H1 (cell line): ENCODE results near the gene ATP6V1F. TPM values are rescaled to one million over a fixed set of nuclear protein-coding genes. Genes with fewer than 3 reads are reported as not detected.

ENCODE experiments used
- CTCF ChIA-PET: fragments of 300-600 bp; sonication (Branson Sonifier 250); formaldehyde crosslinking; loops from one replicate; lab custom pipeline; 2021; ENCODE audit not compliant: partially characterized antibody; lab: Charles Lee
- POLR2A ChIA-PET: fragments of 300-600 bp; sonication (Branson Sonifier 250); formaldehyde crosslinking; loops from one replicate; lab custom pipeline; 2021; ENCODE audit warnings: inconsistent platforms; ENCODE audit not compliant: partially characterized antibody; lab: Charles Lee
- DNase-seq, 2 experiments: peaks; one replicate each; pipeline versions ENCODE4 v3.0.0 to v3.0.0-alpha.2; 2010 to 2022; ENCODE audit warnings: low spot score in 2 of 2, low read depth in 1 of 2, mixed read lengths in 1 of 2
- FAIRE-seq: peaks from 2 replicates; lab custom pipeline; 2011; peaks lifted over from hg19 to GRCh38; lab: Jason Lieb, UNC
- H2AFZ ChIP-seq: 2 replicates; pipeline ENCODE4 v1.8.1; 2012; ENCODE audit warnings: low read length, inconsistent platforms
- H2AK5ac ChIP-seq: 2 replicates; pipeline ENCODE4 v1.6.1; 2013; ENCODE audit warnings: low read depth, low read length
- H2BK120ac ChIP-seq: replicated peaks from 2 replicates; pipeline ENCODE3; 2013; ENCODE audit warnings: low read depth, low read length, inconsistent platforms
- H2BK12ac ChIP-seq: 2 replicates; pipeline ENCODE4 v1.6.1; 2013; ENCODE audit warnings: low read depth, low read length
- H2BK15ac ChIP-seq: 2 replicates; pipeline ENCODE4 v1.6.1; 2013; ENCODE audit warnings: low read length
- H2BK20ac ChIP-seq: 2 replicates; pipeline ENCODE4 v1.6.1; 2013; ENCODE audit warnings: low read length
- H2BK5ac ChIP-seq: 2 replicates; pipeline ENCODE4 v1.6.1; 2013; ENCODE audit warnings: low read depth, low read length
- H3K14ac ChIP-seq: 2 replicates; pipeline ENCODE4 v1.6.1; 2013; ENCODE audit warnings: inconsistent platforms; ENCODE audit not compliant: insufficient read length
- H3K18ac ChIP-seq: 2 replicates; pipeline ENCODE4 v1.6.1; 2013; ENCODE audit warnings: low read length; ENCODE audit errors: extremely low read depth
- H3K23ac ChIP-seq: 2 replicates; pipeline ENCODE4 v1.6.1; 2013; ENCODE audit warnings: inconsistent platforms; ENCODE audit not compliant: insufficient read length
- H3K23me2 ChIP-seq: 2 replicates; pipeline ENCODE4 v1.6.1; 2013; ENCODE audit warnings: low read depth, low read length
- H3K27ac ChIP-seq: 2 replicates; pipeline ENCODE4 v1.6.1; 2011; ENCODE audit warnings: low read depth, low read length, inconsistent platforms
- H3K27me3 ChIP-seq, 4 experiments: replicated peaks in 1 of 4; 1 replicate in 1 of 4; 2 replicates in 3 of 4; pipeline versions ENCODE4 v1.6.1 to v1.8.1; 2011 to 2013; ENCODE audit warnings: low read length in 3 of 4, mild to moderate bottlenecking in 3 of 4, inconsistent platforms in 2 of 4, mixed read lengths in 2 of 4, moderate library complexity in 1 of 4; ENCODE audit not compliant: control insufficient read depth in 3 of 4, insufficient read depth in 3 of 4; ENCODE audit errors: extremely low read depth in 1 of 4
- H3K36me3 ChIP-seq, 4 experiments: 2 replicates each; pipeline versions ENCODE4 v1.6.1 to v1.8.1; 2011 to 2013; ENCODE audit warnings: mild to moderate bottlenecking in 4 of 4, low read length in 3 of 4, moderate library complexity in 2 of 4, control low read depth in 1 of 4, inconsistent platforms in 1 of 4; ENCODE audit not compliant: insufficient read depth in 4 of 4, control insufficient read depth in 2 of 4
- H3K4ac ChIP-seq: replicated peaks from 2 replicates; pipeline ENCODE3; 2013; ENCODE audit warnings: low read length, low read depth, mixed read lengths, inconsistent platforms; ENCODE audit not compliant: insufficient read length
- H3K4me1 ChIP-seq, 4 experiments: replicated peaks in 1 of 4; 1 replicate in 1 of 4; 2 replicates in 3 of 4; pipeline versions ENCODE4 v1.6.1 to v1.8.1; 2011 to 2013; ENCODE audit warnings: low read length in 3 of 4, inconsistent platforms in 2 of 4, mixed read lengths in 1 of 4; ENCODE audit not compliant: insufficient read depth in 4 of 4, control insufficient read depth in 3 of 4
- H3K4me2 ChIP-seq, 2 experiments: 2 replicates each; pipeline versions ENCODE4 v1.6.1 to v1.8.1; 2011 to 2013; ENCODE audit warnings: low read depth in 2 of 2, low read length in 2 of 2, control low read depth in 1 of 2, inconsistent platforms in 1 of 2, mild to moderate bottlenecking in 1 of 2; ENCODE audit not compliant: insufficient read depth in 1 of 2
- H3K4me3 ChIP-seq, 4 experiments: fragments of 200-600, 300-600 bp in 1 of 4; sonication (generic), shearing (Covaris generic), sonication (Bioruptor Twin) in 1 of 4; 2 replicates each; pipeline versions ENCODE4 v1.5.1 to v1.8.1; 2011 to 2016; ENCODE audit warnings: low read length in 4 of 4, low read depth in 3 of 4, control low read depth in 2 of 4, inconsistent platforms in 2 of 4, mild to moderate bottlenecking in 2 of 4, mixed read lengths in 1 of 4, moderate library complexity in 1 of 4; ENCODE audit not compliant: insufficient read depth in 2 of 4; ENCODE audit errors: extremely low read depth in 1 of 4
- H3K56ac ChIP-seq: replicated peaks from 2 replicates; pipeline ENCODE3; 2013; ENCODE audit warnings: low read depth, mild to moderate bottlenecking, mixed read lengths, low read length, inconsistent platforms; ENCODE audit not compliant: insufficient read length
- H3K79me1 ChIP-seq: 2 replicates; pipeline ENCODE4 v1.6.1; 2013; ENCODE audit warnings: low read depth, low read length, control low read depth
- H3K79me2 ChIP-seq, 2 experiments: 2 replicates each; pipeline versions ENCODE4 v1.6.1 to v1.8.1; 2012 to 2013; ENCODE audit warnings: low read length in 2 of 2, mild to moderate bottlenecking in 2 of 2, inconsistent platforms in 1 of 2; ENCODE audit not compliant: insufficient read depth in 2 of 2, control insufficient read depth in 1 of 2
- H3K9ac ChIP-seq, 4 experiments: replicated peaks in 1 of 4; 1 replicate in 1 of 4; 2 replicates in 3 of 4; pipeline versions ENCODE4 v1.6.1 to v1.8.1; 2011 to 2013; ENCODE audit warnings: low read depth in 3 of 4, low read length in 3 of 4, control low read depth in 2 of 4, mild to moderate bottlenecking in 2 of 4, moderate library complexity in 2 of 4, inconsistent platforms in 1 of 4; ENCODE audit errors: extremely low read depth in 1 of 4
- H3K9me3 ChIP-seq, 2 experiments: 2 replicates each; pipeline versions ENCODE4 v1.6.1 to v1.8.1; 2012 to 2013; ENCODE audit warnings: mild to moderate bottlenecking in 2 of 2, moderate library complexity in 2 of 2, control low read depth in 1 of 2, inconsistent platforms in 1 of 2, low read depth in 1 of 2, low read length in 1 of 2, mixed read lengths in 1 of 2; ENCODE audit not compliant: insufficient read depth in 2 of 2
- H4K20me1 ChIP-seq, 2 experiments: replicated peaks in 1 of 2; 2 replicates each; pipeline versions ENCODE3 to v1.8.1; 2011 to 2013; ENCODE audit warnings: inconsistent platforms in 2 of 2, low read length in 2 of 2, mild to moderate bottlenecking in 1 of 2; ENCODE audit not compliant: insufficient read depth in 2 of 2, control insufficient read depth in 1 of 2
- H4K5ac ChIP-seq: 2 replicates; pipeline ENCODE4 v1.6.1; 2013; ENCODE audit warnings: low read length, low read depth, mixed read lengths, inconsistent platforms; ENCODE audit not compliant: insufficient read length
- H4K8ac ChIP-seq: 2 replicates; pipeline ENCODE4 v1.8.0; 2013; ENCODE audit warnings: mild to moderate bottlenecking, moderate library complexity, low read length, inconsistent platforms; ENCODE audit not compliant: insufficient read depth; ENCODE audit errors: extremely low read depth
- H4K91ac ChIP-seq: replicated peaks from 2 replicates; pipeline ENCODE3; 2013; ENCODE audit warnings: low read length, mixed read lengths, inconsistent platforms; ENCODE audit not compliant: insufficient read length
- CHD2 ChIP-seq: IDR thresholded peaks from 2 replicates; pipeline ENCODE4 v1.6.1; 2012; ENCODE audit warnings: low read length, improper control_type of control experiment
- EP300 ChIP-seq, 2 experiments: IDR thresholded peaks; 1 replicate in 1 of 2; 2 replicates in 1 of 2; pipeline ENCODE4 v1.6.1; 2011 to 2012; ENCODE audit warnings: low read depth in 2 of 2, low read length in 2 of 2, mild to moderate bottlenecking in 2 of 2, borderline replicate concordance in 1 of 2, inconsistent platforms in 1 of 2, moderate library complexity in 1 of 2
- FOSL1 ChIP-seq: IDR thresholded peaks from 2 replicates; pipeline ENCODE4 v1.6.1; 2011; ENCODE audit warnings: mild to moderate bottlenecking, low read depth, low read length, moderate library complexity; ENCODE audit not compliant: insufficient read depth
- HDAC2 ChIP-seq, 2 experiments: fragments of 300-600 bp in 1 of 2; sonication (generic) in 1 of 2; IDR thresholded peaks; 2 replicates each; pipeline ENCODE4 v1.6.1; 2011 to 2012; ENCODE audit warnings: low read depth in 2 of 2, low read length in 2 of 2, mild to moderate bottlenecking in 2 of 2, moderate library complexity in 2 of 2, borderline replicate concordance in 1 of 2, inconsistent platforms in 1 of 2
- POLR2AphosphoS5 ChIP-seq: IDR thresholded peaks from 2 replicates; pipeline ENCODE4 v1.6.1; 2011; ENCODE audit warnings: low read depth, low read length
- POU5F1 ChIP-seq: IDR thresholded peaks from 2 replicates; pipeline ENCODE4 v1.6.1; 2011; ENCODE audit warnings: low read depth, mild to moderate bottlenecking, low read length, moderate library complexity
- RFX5 ChIP-seq: IDR thresholded peaks from 2 replicates; pipeline ENCODE4 v1.6.1; 2011; ENCODE audit warnings: low read depth, low read length, improper control_type of control experiment, borderline replicate concordance
- RXRA ChIP-seq: IDR thresholded peaks from 2 replicates; pipeline ENCODE4 v1.6.1; 2011; ENCODE audit warnings: low read depth, mild to moderate bottlenecking, low read length, moderate library complexity; ENCODE audit not compliant: insufficient read depth
- SIN3A ChIP-seq, 2 experiments: IDR thresholded peaks in 1 of 2; conservative IDR thresholded peaks in 1 of 2; 2 replicates each; pipeline ENCODE4 v1.6.1; 2011 to 2012; ENCODE audit warnings: low read length in 2 of 2, improper control_type of control experiment in 1 of 2, low read depth in 1 of 2, mild to moderate bottlenecking in 1 of 2
- SP1 ChIP-seq: IDR thresholded peaks from 2 replicates; pipeline ENCODE4 v1.6.1; 2011; ENCODE audit warnings: low read depth, low read length
- SP2 ChIP-seq: IDR thresholded peaks from 2 replicates; pipeline ENCODE4 v1.6.1; 2012; ENCODE audit warnings: mild to moderate bottlenecking, low read length, inconsistent platforms
- TAF7 ChIP-seq: optimal IDR thresholded peaks from 2 replicates; pipeline ENCODE3; 2011; ENCODE audit warnings: low read depth, mild to moderate bottlenecking, inconsistent platforms, low read length, moderate library complexity, borderline replicate concordance
- TCF12 ChIP-seq: IDR thresholded peaks from 2 replicates; pipeline ENCODE4 v1.6.1; 2011; ENCODE audit warnings: low read depth, mild to moderate bottlenecking, low read length
- YY1 ChIP-seq: IDR thresholded peaks from 2 replicates; pipeline ENCODE4 v1.6.1; 2011; ENCODE audit warnings: low read depth, mild to moderate bottlenecking, low read length
- WGBS, 2 experiments: shearing (Covaris generic) in 1 of 2; methylation state at CpG; one replicate each; pipeline versions ENCODE4 v1.1.6 to v1.1.7; 2013 to 2015; ENCODE audit warnings: low lambda C conversion rate in 2 of 2, mixed read lengths in 2 of 2, inconsistent platforms in 1 of 2, low coverage in 1 of 2, missing lambda C conversion rate in 1 of 2; ENCODE audit not compliant: insufficient replicate concordance in 2 of 2, insufficient coverage in 1 of 2, insufficient read length in 1 of 2; ENCODE audit errors: extremely low coverage in 1 of 2, missing lambda C conversion rate in 1 of 2; 5-methylcytosine and 5-hydroxymethylcytosine counted together
- polyA plus RNA-seq, 7 experiments: library from polyadenylated mRNA; depleted of rRNA in 3 of 7; stranded (reverse) in 5 of 7; unstranded in 2 of 7; fragments of >200 nt in 5 of 7; fragments of 200-250 nt in 2 of 7; gene quantifications; 1 replicate in 5 of 7; 2 replicates in 1 of 7; 4 replicates in 1 of 7; pipeline versions ENCODE4 v1.2.1 to v1.2.3, GENCODE V29; 2011 to 2013; ENCODE audit warnings: missing spikeins in 2 of 7, mixed read lengths in 2 of 7
- total RNA-seq: library from RNA; stranded (reverse); fragmentation: NEBNext Ultra II Directional; extraction: Animal tissue kit (Norgen Biotek cat#: 25700); gene quantifications from 2 replicates; pipeline ENCODE4 v1.2.1, GENCODE V29; 2021

Gene ATP6V1F
- total and polyA plus RNA-seq, 2 of the 8 experiments (the other 6 are each of a cell fraction or from before 2014, with no cell fraction given) = 104 to 318 TPM

GRCh38 chr7:128826512-128826911 is 36.1 kb upstream of the ATP6V1F start:
- Histone ChIP-seq H2BK15ac (peak overlapping the region; percentile 76; the same call in 1 of the 2 replicates), H3K4me2 (no peak overlapping the region), H3K9ac (no peak overlapping the region), H2BK12ac (no peak overlapping the region; the same call in 1 of the 2 replicates), H3K79me1 (no peaks in the 10 kb centered on the region), H4K8ac (no peak overlapping the region; the same call in 1 of the 2 replicates), H2AK5ac (no peak overlapping the region), H3K4me3 (no peak overlapping the region), H3K9me3 (no peaks in the 10 kb centered on the region), H3K36me3 (no peaks in the 10 kb centered on the region), H4K5ac (no peak overlapping the region), H2BK120ac (no peak overlapping the region), H4K91ac (no peak overlapping the region), H2BK5ac (no peak overlapping the region), H3K27ac (no peak overlapping the region), H3K23me2 (peaks cover 12% of the 10 kb centered on the region), H3K18ac (no peak overlapping the region), H3K23ac (no peak overlapping the region), H3K79me2 (no peaks in the 10 kb centered on the region), H3K4ac (no peak overlapping the region), H3K56ac (no peak overlapping the region), H3K4me1 (peaks cover 3 to 29% (median 12%) of the 10 kb centered on the region in 4 experiments), H3K14ac (no peak overlapping the region), H2BK20ac (no peak overlapping the region), H2AFZ (no peak overlapping the region), H3K27me3 (peaks cover 8 to 23% (median 23%) of the 10 kb centered on the region in 4 experiments; a peak in 6 of 7 replicates), H4K20me1 (no peaks in the 10 kb centered on the region)
- no peak for DNase-seq
- ChIA-PET POLR2A (interaction anchor here (0.7 to 1.6 kb wide), 4 partner anchors 16 to 70 kb away, joined by 3 read pairs; no protein-coding TSS in a partner anchor), CTCF (interaction anchor here (0.7 to 3.2 kb wide), 14 partner anchors 9 to 364 kb away, joined by 3 to 12 read pairs (median 4); no protein-coding TSS in a partner anchor)
- FAIRE-seq = no peak
- 81% methylated on average over 4 of the region's 4 CpGs; no CpG with 5 or more reads in 1 of the 2 experiments for WGBS, 2 experiments
- no peak for TF ChIP-seq FOSL1
- TF ChIP-seq RXRA = no peak
- no peak for TF ChIP-seq RFX5
- no peak for TF ChIP-seq EP300 (IDR thresholded peaks at IDR 0.05; ENCODE audit: borderline replicate concordance in 1 of 2, low read depth in 2 of 2, low read length in 2 of 2)
- TF ChIP-seq SIN3A (conservative IDR thresholded peaks at IDR 0.05 in 1 of 2, IDR thresholded peaks at IDR 0.05 in 1 of 2; ENCODE audit: low read depth in 1 of 2, low read length in 2 of 2) = no peak
- no peak for TF ChIP-seq SP1
- TF ChIP-seq TCF12 = no peak
- TF ChIP-seq SP2 = no peak
- no peak for TF ChIP-seq POLR2AphosphoS5
- TF ChIP-seq YY1 = no peak
- TF ChIP-seq TAF7 = no peak
- TF ChIP-seq HDAC2 (IDR thresholded peaks at IDR 0.05; ENCODE audit: borderline replicate concordance in 1 of 2, low read depth in 2 of 2, low read length in 2 of 2) = no peak
- TF ChIP-seq CHD2 = no peak
- no peak for TF ChIP-seq POU5F1
